IPS-18c (cell line): ENCODE measurements around the gene GSTM3.
"Not testable (repeated sequence)": the region's sequence is repeated elsewhere in the genome, so short reads cannot be mapped to it uniquely, and the experiment has no call there.

Source experiments
- H3K4me3 ChIP-seq: 2 replicates; pipeline ENCODE4 v1.7.0; 2013; ENCODE audit warnings: low read depth, mild to moderate bottlenecking, low read length, moderate library complexity; ENCODE audit not compliant: insufficient read depth
- H3K9me3 ChIP-seq: one replicate; pipeline ENCODE4 v1.6.1; 2013; ENCODE audit warnings: mild to moderate bottlenecking, low read length, moderate library complexity; ENCODE audit not compliant: control insufficient read depth, insufficient read depth

Gene GSTM3

DNA sequence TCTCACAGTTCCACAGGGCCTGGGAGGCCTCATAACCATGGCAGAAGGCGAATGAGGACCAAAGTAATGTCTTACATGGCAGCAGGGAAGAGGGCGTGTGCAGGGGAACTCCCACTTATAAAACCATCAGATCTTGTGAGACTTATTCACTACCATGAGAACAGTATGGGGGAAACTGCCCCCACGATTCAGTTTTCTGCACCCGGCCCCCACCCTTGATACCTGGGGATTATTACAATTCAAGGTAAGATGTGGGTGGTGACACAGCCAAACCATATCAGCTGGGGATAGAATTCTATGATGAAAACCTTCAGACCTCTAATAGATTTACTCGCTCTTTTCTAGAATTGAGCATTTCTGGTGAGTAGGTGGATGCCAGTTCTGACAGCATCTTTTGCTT is 46.4 kb downstream of the GSTM3 start:
- not testable (repeated sequence) for H3K4me3 ChIP-seq, H3K9me3 ChIP-seq

DNA sequence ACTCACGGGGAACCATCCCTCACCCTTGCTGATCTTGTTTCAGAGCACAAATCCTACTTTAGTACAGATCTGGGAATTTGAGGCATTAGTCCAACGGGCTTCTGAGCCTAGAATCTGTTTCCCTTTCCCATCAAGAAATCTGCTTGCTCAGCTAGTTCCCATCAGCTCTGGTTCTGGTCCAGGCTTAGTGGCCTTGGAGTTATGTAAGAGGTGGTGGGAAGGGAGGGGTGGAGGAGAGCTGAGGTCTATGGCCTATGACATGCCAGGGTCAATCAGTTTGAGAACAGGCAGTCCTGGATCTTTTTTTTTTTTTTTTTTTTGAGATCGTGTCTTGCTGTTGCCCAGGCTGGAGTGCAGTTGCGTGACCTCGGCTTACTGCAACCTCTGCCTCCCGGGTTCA is 49.1 kb downstream of the GSTM3 start:
- Histone ChIP-seq H3K9me3 (no peaks in the 10 kb centered on the region), H3K4me3 (no peak overlapping the region)

GRCh38 chr1:109689844-109690405 is 50.9 kb downstream of the GSTM3 start:
- no peaks in the 10 kb centered on the region for H3K9me3 ChIP-seq

GRCh38 chr1:109687641-109688499 is 53.0 kb downstream of the GSTM3 start, which contains the start of gene GSTM1:
Gene GSTM1 (plus strand): TSS chr1:109687817. CDS start chr1:109687874, 57 bp downstream.
- H3K4me3 ChIP-seq, result peak within 1 kb of the TSS; percentile 41; the same call in 1 of the 2 replicates
- no peaks in the 10 kb centered on the region for H3K9me3 ChIP-seq

More at GRCh38 chr1:109689844-109690405, 50.9 kb downstream of the GSTM3 start:
- no peak overlapping the region for H3K4me3 ChIP-seq

- not testable (repeated sequence) for H3K4me3 ChIP-seq, H3K9me3 ChIP-seq
These were observed 53.7 kb downstream of the GSTM3 start for GRCh38 chr1:109687109-109687508.

- H3K4me3 ChIP-seq, H3K9me3 ChIP-seq: not testable (repeated sequence)
These were observed 54.9 kb downstream of the GSTM3 start for GRCh38 chr1:109685890-109686289.

- H3K4me3 ChIP-seq, H3K9me3 ChIP-seq: not testable (repeated sequence)
These were observed 55.4 kb downstream of the GSTM3 start for GRCh38 chr1:109685399-109685798.

DNA sequence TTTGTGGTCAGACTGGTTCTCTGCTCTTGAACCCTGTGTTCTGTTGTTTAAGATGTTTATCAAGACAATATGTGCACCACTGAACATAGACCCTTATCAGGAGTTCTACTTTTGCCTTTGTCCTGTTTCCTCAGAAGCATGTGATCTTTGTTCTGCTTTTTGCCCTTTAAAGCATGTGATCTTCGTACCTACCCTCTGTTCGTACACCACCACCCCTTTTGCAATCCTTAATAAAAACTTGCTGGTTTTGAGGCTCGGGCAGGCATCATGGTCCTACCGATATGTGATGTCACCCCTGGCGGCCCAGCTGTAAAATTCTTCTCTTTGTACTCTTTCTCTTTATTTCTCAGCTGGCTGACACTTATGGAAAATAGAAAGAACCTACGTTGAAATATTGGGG is 56.1 kb downstream of the GSTM3 start:
- not testable (repeated sequence) for H3K9me3 ChIP-seq, H3K4me3 ChIP-seq
